HG03060 (cell line): ENCODE data around the gene PHC3.
"Not testable (repeated sequence)": the region's sequence is repeated elsewhere in the genome, so short reads cannot be mapped to it uniquely, and the experiment has no call there.

Experiments
- ATAC-seq: cut with Tn5 transposase; IDR thresholded peaks from one replicate; pipeline ENCODE4 v1.9.1; 2021; ENCODE audit warnings: low read depth, moderate number of reproducible peaks; ENCODE audit not compliant: unreplicated experiment

The PHC3 gene

DNA sequence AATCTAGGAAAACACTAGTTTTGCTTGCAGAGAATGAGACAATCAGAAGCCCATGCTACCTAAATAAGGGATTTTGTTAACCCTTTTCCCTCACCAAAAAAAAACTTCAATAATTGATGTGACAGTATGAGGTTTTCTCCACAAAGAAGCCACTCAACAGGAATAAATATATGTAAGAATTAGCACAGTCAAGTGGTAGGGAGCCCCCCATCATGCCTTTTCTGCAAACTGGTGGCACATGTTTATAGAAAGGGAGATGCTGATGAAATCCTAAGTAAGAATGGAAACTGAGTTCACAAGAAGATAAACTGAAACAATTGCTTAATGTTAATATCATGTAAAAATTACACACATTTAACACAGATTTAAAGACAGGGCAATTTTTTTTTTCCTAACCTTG is 51.0 kb downstream of the PHC3 start:
- no peak for ATAC-seq

DNA sequence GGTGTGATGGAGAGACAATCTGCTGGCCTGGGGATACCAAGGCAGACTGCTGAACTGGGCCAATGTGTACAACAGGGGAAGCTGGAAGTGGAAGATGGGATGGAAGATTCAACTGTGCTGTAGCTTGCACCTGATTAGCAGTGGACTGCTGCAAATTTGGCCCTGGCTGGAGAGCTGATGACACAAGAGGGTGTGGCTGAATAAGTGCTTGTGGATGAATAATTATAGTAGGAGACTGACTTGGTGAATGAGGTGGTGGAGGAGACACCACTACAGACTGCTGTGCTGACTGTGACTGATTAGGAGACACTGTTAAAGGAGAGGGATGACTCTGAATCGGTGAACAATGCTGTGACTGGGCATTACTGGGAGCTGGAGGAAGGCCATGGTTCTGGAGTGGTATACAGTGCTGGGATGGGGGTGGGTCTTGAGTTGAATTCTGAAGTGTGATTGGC is 52.5 kb downstream of the PHC3 start:
- ATAC-seq = no peak

- ATAC-seq = peak; percentile 92
These were observed 53.1 kb downstream of the PHC3 start for GRCh38 chr3:170128259-170128976.

DNA sequence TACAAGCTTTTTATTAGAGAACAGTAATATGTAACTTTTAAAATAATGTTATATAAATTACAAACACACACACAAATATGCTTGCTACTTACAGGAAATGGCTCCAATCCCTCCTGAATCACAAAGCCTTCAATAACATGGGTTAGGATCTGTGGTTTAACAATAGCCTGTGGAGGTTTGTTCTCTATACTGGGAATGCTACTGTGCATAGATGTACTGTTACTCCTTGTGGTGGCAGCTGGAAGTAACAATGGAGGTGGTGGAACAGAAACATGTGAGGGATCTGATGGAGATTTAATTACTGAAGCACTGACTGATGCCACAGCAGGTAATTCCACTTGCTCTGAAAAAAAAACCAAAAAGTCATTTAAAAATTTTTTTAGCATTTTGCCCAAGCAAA is 64.4 kb downstream of the PHC3 start:
- no peak for ATAC-seq

GRCh38 chr3:170114165-170114564 is 67.4 kb downstream of the PHC3 start:
- not testable (repeated sequence) for ATAC-seq

DNA sequence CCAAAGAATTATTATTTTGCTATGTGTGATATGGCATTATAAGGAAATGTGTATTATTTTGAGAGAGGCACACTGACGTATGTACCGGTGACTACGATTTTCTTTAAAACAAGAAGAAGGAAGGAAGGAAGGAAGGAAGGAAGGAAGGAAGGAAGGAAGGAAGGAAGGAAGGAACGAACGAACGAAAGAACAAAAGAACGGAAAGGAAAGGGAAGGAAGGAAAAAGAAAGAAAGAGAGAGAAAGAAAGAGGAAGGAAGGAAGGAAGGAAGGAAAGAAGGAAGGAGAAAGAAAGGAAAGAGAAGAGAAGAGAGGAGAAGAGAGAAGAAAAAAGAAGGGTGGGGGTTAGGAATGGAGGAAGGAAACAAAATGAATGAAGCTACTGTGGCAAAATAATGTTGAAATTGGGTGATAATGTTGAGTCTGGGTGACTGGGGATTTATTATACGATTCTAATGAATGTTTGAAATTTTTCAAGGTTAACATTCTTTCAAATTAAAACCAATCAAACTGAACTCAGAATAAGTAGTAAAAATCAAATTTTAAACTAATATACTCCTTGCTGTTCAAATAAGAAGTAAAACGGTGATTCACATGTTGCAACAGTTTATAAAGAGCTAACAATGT is 70.3 kb downstream of the PHC3 start:
- ATAC-seq = no peak

DNA sequence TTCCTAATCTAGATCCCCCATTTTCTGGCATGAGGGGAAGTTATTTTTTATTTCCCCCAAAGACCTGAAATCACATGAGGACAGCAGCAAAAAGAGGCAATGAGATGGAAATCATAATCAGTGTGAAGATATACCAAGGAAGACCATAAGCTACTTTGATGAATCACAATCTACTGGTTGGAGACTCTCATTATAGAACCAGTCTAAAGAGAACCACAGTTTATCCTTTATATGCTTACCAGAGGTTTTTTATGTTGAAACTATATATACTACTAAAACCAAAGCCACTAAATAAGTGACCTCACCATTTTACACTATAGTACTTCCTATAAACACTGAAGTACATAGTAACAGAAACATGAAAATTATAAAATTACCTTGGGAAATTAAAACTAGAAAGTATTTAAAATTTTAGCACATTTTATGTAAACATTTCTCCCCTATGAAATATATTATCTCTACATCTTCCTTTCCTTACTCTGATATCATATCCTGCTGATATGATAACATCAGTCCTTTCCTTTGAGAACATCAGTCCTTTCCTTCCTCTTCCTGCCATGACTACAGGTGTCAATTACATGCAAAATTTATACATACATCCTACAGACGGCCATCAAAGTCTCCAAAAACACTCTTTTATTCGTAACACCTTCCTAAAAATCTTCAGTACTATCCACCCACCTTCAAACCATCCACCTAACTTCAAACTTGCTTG is 71.8 kb downstream of the PHC3 start:
- ATAC-seq = no peak

DNA sequence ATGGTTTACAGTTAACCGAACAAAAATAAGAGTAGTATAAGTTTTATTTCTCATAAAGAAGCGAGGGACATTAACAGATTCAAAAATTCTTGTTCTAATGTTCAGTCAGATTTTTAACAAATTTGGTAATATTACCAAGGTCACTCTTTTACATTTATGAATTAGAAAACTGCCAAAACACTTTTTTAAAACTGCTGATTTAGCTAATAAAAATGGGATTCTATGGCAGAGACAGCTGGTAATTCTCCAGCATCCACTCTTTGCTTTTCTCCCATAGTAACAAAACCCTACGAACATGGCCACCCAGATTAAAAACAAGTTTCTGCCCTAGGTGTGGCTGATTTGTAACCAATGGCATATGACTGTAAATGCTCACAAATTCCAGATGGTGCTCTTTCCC is 72.6 kb downstream of the PHC3 start:
- no peak for ATAC-seq

GRCh38 chr3:170107941-170108340 is 73.6 kb downstream of the PHC3 start:
- no peak for ATAC-seq

DNA sequence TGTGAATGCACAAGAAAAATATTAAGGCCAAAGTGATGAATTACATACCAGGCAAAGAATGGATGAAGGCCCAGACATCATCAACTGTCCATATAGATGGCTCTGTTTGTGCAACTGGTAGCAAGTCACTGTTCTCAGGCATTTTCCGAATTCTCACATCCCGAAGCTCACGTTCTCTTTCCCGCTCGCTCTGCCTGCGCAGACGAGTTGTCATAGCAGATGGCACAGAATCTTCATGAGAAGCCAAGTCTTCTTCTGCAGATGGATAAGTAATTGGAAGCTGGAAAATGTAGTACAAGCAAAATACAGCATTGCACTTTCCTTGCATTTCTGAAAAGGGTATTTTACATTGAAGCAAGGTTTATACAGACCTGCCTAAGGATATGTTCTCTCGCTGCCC is 79.1 kb downstream of the PHC3 start:
- no peak for ATAC-seq

- ATAC-seq = no peak
These were observed 80.6 kb downstream of the PHC3 start for GRCh38 chr3:170100944-170101343.

- ATAC-seq = no peak
These were observed 82.8 kb downstream of the PHC3 start for GRCh38 chr3:170098753-170099152.

DNA sequence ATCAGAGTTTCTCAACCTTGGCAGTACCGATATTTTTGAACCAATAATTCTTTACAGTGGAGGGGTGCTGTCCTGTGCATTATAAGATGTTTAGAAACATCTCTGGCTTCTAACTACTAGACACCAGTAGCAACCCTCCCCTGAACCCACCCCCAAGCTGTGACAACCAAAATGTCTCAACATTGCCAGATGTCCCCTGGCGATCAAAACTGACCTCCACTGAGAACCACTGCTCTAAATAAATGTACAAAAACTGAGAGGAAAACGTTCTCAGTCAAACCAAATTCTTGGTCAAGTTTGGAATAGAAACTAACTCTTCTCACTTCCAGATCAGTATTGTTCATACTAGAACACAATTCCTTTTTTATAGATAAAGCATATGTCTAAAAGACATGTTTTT is 85.2 kb downstream of the PHC3 start:
- no peak for ATAC-seq

DNA sequence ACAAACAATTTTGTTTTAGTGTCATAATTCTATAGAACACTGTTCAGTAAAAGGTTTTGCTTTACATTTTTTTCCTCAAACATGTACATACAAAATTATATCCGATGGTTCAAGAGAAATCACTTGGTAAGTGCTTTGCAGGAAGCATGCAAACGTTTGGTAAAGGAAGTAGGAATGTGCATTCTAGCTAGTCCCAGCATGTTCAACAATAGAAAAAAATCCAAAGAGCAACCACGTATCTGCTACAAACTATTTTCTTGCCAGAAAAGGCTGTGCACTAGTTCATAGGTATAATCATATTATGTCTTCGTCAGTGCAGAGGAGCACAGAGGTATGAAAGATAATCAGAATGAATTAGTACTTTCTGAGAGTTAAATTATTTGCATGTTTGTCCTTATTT is 85.8 kb downstream of the PHC3 start:
- no peak for ATAC-seq

DNA sequence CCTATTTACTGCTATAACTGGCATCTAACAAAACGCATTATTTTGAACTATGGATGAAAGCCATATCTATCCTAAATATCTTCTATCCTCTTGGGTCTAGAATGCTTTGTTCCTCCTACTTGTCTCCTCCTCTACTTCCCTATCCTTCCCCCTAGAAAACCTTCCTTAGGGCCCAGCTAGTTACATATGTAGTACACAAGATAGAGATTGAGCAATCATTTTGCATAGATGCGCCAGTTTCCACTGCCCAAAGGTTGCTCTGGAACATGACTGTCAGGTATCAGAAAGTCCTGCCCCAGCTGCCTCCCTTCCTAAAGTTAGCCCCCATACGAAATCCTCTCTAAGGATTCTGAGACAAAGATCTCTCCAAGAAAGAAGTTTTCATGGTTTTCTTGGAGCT is 88.6 kb downstream of the PHC3 start:
- ATAC-seq = no peak

GRCh38 chr3:170090601-170090981 is 90.9 kb downstream of the PHC3 start:
- no peak for ATAC-seq

DNA sequence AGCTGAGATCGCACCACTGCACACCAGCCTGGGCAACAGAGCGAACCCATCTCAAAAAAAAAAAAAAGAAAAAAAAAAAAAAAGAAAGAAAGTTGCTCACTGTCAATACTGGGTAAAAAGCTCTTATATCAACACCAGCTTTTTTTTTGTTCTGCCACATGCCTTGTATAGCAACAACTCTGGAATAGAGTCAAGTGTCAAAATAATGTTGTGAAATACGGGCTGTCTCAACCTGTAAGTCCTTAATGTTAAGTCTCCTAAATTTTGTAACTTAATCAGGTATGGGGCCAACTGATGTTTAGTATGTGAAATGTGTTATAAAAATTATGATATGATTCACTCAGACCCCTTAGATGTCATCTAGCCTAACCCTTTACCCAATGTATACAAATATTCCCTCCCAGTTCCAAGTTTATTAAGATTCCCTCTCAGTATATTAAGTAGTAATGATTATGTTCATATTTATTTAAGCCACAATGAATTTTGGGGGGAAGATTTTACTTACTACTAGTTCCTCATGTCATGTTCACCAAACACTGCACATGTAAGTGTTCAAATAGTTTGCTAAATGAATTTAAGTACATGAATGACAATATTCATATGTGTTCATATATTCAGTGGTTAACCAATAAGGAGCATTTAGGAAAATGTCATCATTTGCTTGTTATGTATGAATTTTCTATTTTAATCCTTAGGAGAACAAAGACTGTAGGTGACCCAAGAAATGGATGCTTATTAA is 91.5 kb downstream of the PHC3 start:
- ATAC-seq = no peak

GRCh38 chr3:170085396-170085795 is 96.1 kb downstream of the PHC3 start:
- no peak for ATAC-seq

GRCh38 chr3:170083343-170083742 is 98.2 kb downstream of the PHC3 start:
- no peak for ATAC-seq

GRCh38 chr3:170081079-170081741 is 100.3 kb downstream of the PHC3 start:
- no peak for ATAC-seq

DNA sequence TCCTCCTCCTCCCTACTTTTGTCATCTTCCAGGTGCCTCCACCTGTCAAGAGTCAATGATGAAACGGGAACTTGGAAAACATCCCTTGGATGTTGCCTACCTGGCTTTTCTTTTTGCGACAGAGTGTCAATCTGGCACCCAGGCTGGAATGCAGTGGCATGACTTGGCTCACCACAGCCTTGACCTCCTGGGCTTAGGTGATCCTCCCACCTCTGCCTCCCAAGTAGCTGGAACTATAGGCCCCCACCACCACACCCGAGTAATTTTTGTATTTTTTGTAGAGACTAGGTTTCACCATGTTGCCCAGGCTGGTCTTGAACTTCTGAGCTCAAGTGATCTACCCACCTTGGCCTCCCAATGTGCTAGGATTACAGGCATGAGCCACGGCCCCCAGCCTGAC is 100.9 kb downstream of the PHC3 start:
- ATAC-seq = no peak
